ENCODE measurements around the gene PRPSAP1.

Gene PRPSAP1

GRCh38 chr17:76279742-76280287, 73.9 kb downstream of the PRPSAP1 start:
- DNase-seq (ENCODE audit: insufficient read length, low spot score), result no peak
- FAIRE-seq, result no peak

DNA sequence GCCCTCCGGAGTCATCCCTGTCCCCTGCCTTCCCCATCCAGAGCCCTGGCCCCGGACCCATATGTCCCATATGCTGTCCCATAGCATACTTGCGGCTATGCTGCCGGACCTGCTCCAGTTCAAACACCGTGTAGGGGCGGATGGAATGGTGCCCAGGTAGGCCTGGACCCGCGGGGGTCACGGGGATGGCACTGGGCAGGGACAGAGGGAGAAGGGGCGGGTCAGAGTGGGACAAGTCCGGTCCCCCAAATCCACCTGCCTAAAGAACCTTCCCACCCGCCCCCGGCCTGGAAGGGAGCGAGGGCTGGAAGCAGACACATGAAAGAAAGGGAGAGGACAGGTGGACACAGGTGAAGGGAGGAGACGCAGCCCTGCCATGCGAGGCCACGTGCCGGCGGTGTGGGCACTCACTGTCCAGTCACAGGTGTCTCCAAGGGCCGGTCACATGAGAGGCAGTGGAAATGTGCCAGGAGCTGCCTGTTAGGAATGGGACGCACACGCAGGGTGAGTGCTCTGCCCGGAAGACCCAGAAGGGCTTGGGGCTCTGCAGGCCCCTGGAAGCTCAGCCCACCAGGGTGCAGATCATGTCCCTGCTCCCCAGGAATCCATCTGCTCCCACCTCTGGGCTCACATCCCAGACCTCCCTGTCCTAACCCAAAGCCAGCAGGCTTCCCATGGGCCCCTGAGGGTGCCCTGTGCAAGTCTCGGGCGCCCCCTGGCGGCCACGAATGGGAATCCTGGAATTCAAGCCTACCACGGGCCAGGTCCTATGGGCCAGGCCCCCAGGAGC, 74.6 kb downstream of the PRPSAP1 start:
- DNase-seq (ENCODE audit: insufficient read length, low spot score) (peak; percentile 92), FAIRE-seq (peak; percentile 83)

DNA sequence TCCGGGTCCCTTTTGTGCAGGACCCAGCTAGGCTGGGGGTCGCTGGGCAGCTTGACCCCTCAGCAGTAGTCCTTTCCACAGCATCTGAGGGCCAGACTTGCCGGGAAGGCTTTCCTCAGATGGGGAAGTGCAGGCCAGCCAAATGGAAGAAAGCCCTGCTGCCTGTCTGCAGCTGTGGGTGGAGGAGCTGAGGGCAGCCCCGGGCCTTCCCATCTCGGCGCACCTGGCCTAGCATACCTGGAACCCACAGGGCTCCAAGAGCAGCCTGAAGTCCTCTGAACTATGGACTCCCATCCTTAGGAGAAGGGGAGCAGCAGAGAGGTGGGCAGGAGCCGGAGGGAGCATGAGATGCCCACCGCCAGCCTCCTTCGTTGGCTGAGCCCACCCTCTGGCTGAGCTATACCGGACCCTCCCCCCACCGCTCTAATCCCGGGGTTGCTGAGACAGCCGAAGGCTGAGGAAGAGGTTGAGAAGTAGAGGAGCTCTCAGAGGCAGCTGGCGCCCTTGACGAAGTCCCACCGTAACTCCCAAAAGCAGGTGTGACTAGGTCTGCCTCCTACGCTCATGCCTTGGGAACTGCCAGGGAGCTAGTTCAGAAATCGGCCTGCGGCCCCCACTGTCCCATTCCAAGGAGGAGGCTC, 75.3 kb downstream of the PRPSAP1 start:
- FAIRE-seq (no peak), DNase-seq (ENCODE audit: insufficient read length, low spot score) (no peak)

DNA sequence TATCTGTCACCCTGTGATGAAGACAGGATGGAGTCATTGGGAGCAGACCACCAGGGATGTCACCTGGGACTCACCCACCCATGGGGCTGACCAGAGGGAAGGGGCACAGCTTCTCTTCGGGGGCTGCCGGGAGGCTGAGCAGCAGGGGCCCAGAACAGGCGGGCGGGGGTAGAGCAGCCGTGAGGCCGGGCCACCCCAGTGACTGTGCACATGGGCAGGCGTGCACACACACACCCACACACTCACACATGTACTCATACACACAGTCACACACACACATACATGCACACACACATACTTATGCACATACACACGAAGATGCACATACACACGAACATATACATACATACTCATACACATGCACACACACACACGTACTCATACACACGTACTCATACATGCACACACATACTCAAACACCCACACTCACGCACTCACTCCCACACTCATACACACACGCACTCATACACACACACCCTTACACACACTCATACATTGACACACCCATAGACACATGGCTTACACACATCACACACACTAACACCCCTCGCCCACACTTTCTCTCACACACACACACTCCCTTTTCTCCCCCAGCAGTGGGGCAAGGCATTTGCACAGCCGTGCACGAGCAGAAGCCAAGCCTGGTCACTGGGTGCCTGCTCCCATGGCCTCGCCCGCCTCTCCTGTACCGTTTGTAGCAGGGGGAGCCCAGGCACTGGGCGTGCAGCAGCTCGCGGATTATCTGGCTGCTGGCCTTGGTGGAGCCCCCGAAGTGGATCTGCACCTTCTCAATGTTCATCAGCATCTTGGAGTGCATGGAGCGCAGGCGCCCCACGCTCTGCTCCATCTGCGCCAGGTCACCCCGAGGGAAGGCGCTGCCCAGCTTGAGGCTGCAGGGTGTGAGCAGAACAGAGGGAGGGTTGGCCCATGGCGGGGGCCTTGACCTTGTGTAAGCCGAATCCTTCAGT, 76.1 kb downstream of the PRPSAP1 start:
- DNase-seq (ENCODE audit: insufficient read length, low spot score), result no peak
- no peak for FAIRE-seq

- no peak for FAIRE-seq
Measured at GRCh38 chr17:76276461-76277299, 77.0 kb downstream of the PRPSAP1 start.

GRCh38 chr17:76276069-76276431, 77.7 kb downstream of the PRPSAP1 start:
- FAIRE-seq (peak; percentile 37), DNase-seq (ENCODE audit: insufficient read length, low spot score) (no peak)

More at GRCh38 chr17:76276461-76277299, 77.0 kb downstream of the PRPSAP1 start:
- no peak for DNase-seq (ENCODE audit: insufficient read length, low spot score)

DNA sequence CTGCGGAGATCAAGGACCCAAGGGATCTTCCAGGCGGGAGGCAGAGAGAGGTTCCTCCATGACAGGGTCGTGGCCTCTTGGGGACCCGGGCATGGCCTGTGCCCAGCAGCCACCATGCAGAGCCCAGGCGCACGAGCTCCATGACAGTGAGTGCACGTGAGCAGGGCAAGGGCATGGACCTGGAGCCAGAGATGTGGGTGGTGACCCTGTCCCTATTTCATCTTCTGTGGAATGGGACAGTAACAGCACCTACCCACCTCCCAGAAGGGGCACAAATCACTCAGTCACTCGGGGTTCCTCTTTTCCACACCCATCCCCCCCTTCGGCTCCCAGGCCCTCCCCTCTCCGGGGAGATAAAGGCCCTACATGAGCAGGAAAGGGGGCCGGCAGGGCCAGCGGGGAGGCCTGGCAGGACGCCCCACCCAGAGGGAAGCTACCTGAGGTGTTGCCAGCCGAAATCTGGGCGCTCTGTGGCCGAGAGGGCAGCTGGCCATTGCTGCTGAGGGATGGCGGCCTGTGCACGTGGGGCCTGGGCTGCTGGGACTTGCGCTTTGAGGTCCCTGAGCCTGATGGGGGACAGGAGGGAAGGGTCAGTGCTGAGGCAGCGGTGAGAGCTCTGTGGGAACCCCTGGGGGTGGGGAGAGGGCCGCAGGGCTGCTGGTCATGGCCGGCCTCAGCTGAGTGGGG, 78.2 kb downstream of the PRPSAP1 start:
- no peak for DNase-seq (ENCODE audit: insufficient read length, low spot score)
- no peak for FAIRE-seq

GRCh38 chr17:76274112-76274956, 79.4 kb downstream of the PRPSAP1 start:
- FAIRE-seq (no peak), DNase-seq (ENCODE audit: insufficient read length, low spot score) (no peak)

DNA sequence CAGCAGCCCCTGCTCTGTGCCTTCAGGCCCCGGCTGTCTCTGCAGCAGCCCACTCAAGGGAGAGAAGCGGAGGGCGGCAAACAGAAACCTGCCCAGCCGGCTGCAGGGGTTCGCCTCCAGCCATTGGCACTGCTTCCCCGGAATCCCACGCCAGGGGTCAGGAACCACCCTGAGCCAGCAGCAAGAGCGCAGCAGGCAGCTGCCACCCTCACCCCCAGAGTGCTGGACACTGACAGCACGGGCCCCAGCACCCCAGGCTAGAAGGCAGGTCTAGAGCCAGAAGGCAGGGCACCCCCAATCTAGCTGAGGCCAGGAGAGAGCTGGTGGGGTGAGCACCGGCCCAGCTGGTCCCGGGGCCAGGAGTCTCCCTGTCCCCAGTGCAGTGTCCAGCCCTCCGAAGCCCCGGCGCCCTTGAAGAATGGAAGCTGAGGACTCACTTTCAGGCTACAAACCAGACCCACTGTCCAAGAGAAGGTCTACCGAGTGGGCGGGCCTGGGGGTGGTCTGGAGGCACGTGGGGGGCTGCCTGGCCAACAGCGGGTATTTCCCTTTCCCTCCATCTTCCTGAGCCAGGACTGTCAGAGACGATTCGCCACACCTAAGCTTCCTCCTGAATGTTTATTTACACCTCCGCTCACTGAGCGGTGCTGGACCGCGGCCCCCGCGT, 80.1 kb downstream of the PRPSAP1 start:
- FAIRE-seq, result no peak
- no peak for DNase-seq (ENCODE audit: insufficient read length, low spot score)

DNA sequence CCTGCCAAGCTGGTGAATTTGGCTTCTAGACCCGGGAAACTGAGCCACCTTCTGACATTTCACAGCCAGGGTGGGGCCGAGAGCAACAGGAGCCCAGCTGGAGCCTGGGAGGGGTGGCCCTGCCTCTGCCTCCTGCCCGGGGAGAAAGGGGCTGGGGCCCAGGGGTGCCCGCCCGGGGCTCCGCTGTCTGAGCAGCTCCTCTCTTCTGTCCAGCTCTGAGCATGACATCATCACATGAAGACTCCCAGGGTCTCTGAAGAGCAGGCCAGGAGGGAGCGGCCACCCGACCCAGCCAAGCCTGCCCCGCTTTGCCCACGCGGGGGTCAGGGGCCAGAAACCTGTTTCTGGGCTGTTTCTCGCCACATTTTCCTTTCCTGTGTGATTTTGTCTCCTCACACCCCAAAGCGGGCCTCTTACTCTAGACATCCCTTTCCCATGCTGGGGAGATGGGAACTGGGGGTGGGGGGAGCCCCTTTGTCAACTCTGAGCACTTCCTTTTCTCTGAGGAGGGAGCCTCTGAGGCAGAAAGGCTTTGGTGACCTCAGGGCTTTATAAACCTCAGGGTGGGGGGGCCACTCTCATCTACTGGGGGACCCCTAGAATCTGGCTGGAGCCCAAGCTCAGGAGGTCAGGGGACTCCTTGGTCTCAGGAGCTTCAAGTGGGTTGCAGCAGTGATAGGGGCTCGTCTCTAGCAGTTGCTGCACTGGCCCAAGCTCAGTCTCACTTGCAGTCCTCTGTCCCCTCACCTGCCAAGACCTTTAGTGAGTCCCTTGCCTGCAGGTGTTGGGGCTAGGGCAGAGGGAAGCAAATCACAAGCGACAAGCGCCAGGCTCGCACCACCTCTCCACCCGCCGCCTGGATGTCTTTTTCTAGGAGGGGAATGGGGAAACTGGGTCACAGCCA, 80.9 kb downstream of the PRPSAP1 start:
- peak; percentile 66 for FAIRE-seq
- no peak for DNase-seq (ENCODE audit: insufficient read length, low spot score)

DNA sequence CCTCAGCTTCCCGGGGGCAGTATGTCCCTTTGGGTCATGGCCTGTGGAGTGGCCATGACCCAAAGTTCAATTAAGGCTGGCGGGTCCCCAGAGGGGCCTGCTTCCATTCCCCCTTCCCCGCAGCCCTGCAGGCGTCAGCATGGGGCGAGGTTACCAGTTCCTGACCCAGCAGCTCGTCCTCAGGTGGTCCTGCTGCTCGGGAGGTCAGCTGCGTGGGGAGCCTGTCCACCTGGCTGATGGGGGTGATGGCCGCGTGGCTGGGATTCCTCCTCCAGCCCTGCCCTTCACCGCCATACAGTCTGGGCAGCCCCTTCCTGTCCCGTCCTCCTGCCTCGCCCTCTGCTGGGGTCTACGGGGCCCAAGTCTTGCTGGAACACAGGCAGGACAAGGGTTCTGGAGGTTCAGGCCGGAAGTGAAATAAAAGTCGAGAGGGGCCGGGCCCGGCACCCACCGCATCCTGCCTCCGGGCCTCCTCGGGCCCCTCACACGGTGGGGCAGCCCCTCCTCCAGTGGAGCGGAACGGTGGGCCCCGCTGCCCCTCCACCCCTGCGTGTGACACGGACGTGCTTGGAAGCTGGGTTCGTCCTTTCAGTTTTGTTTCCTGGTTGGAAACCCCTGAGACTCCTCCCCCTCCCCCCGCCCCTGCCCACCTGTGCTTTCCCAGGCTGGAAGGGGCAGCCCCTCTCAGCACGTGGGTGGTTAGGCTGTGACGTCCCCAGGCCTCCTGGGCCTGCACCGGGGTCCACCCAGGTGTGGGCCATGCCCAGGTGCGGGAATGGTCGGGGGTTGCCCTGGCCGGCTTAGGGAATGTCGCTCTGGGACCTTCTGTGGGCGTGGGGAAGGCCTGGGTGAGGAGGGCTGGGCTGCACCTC, 81.8 kb downstream of the PRPSAP1 start:
- FAIRE-seq (peak; percentile 98), DNase-seq (ENCODE audit: insufficient read length, low spot score) (peak; percentile 71)

- FAIRE-seq, result peak; percentile 80
Measured at GRCh38 chr17:76270770-76271668, 82.7 kb downstream of the PRPSAP1 start.

GRCh38 chr17:76270127-76270592, 83.6 kb downstream of the PRPSAP1 start:
- FAIRE-seq (no peak), DNase-seq (ENCODE audit: insufficient read length, low spot score) (no peak)

More at GRCh38 chr17:76270770-76271668, 82.7 kb downstream of the PRPSAP1 start:
- no peak for DNase-seq (ENCODE audit: insufficient read length, low spot score)
